ENCODE results near the gene CERKL. TPM values are rescaled to one million over a fixed set of nuclear protein-coding genes. Genes with fewer than 3 reads are reported as not detected.

The CERKL gene
- polyA plus RNA-seq, 3 donors = 12.9 to 18.3 (median 14.5) TPM

DNA sequence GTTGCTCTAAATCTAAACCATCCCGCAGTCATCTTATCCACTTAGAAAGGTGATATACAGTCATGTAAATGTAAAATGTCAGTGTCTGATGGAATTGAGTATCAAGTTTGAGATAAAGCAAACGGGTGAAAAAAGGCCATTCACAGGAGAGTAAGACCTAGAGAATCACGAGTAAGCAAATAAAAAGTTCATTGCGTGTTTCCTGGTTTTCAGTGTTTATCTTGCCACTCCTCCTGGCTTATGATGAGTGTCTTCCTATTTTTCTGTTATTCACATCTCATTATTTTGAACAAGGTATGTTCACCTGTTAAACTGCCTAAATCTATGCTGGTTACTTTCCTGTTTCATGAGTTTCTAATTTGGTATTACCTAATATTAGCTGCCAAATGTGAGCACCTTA, 130.9 kb downstream of the CERKL start:
- no peak for DNase-seq (ENCODE audit: low read depth in 3 of 3, low spot score in 2 of 3)

DNA sequence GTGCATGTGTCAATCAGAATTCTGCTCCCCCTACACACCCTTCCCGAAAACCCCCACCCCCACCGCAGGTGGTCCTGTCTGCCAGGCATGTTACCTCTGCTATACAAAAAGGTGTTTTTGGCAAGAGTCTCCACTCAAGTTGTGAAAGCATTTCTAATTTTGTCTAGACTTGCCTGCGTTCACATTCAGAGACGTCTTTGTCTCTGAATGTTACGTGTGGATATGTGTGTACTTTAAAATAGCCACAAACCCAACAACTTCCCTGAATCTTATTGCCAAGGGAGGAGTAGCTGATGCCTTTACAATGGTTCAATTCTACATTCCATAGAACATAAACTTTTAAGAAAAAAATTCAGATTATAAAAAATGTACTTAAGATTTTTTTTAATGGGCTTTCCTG, 133.1 kb downstream of the CERKL start:
- no peak for DNase-seq (ENCODE audit: low read depth in 3 of 3, low spot score in 2 of 3)

- no peak for DNase-seq (ENCODE audit: low read depth in 3 of 3, low spot score in 2 of 3)
Measured at GRCh38 chr2:181520253-181520652, 136.7 kb downstream of the CERKL start.

DNA sequence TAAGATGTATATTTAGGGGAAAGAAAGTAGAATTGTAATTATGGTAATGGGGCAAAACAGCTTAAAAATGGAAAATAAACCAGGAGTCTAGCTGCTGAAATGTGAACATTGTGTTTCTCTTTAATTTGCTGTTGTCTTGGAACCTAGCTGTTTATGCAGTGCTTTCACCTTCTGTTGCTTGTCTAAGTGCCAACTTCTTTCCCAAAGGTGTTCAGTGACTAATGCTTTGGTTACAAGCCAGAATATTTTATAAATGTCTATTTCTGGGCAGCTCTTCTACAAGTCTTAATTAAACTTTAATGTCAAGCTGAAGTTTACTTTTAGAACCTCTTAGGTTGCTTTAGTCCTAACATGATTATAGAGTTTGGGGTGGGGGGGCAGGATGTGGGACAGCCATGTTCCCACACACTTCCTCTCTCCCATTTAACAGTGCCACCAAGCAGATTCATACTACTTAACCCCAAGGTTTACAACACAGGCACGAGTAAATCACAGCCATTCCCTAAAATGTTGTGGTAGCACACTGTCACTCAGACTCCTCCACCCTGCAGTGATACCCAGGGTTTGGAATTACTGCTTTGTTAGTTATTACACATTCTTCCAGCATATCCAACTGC, 139.1 kb downstream of the CERKL start:
- DNase-seq (ENCODE audit: low read depth in 3 of 3, low spot score in 2 of 3) = no peak

DNA sequence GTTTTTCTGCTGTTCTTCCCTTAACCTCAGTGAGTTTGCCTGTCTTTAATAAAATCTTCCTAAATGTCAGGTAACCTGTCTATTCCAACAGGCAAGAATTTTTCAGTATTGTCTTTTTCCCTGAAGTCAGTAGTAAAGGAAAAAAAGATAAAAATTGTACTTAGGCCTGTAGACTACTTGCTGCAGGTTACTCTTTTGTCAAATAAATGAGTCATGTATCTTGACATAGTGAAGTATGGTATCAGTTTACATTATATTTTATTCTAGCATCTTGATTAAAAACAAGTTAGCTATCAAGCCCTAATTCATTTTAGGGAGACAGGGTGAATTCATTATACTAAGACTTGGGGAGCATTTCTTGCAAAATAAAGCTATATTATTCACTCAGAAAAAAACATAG, 139.9 kb downstream of the CERKL start:
- no peak for DNase-seq (ENCODE audit: low read depth in 3 of 3, low spot score in 2 of 3)

DNA sequence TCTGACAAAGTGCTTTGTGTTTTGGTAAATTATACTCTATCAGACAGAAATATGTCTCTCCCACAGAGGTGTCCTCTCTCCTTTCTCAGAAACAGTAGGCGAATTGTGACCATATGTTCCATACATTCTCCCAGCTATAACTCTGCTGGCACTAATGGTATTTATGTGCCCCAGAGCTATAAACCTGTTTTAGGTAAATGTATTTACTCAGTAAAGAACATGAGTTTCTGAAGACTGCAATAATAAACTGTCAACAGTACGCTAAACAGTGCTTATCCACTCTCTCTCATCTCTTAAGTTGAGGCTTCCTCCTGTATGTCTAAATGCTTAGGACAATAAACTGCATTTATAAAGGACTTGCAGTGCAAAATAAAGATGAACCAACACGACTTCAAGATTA, 141.2 kb downstream of the CERKL start:
- DNase-seq (ENCODE audit: low read depth in 3 of 3, low spot score in 2 of 3) = no peak

DNA sequence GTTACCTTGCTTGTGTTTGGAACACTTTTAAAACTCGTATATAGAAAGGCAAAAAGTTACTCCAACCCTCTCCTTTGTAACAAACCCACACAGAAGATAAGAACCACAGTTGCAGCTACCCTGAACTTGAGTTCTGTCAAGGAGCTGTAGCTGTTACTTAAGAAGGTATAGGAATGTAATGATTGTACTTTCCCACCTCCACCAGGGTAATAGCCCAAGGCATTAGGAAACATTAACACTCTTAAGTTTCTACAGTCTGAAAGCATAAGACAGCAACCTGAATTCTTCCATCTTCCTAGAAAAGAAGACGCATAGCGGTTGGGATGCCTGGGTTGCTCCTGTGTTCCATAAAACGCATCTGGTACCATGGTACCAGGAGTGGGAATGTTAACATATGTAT, 156.7 kb downstream of the CERKL start:
- no peak for DNase-seq (ENCODE audit: low read depth in 3 of 3, low spot score in 2 of 3)

DNA sequence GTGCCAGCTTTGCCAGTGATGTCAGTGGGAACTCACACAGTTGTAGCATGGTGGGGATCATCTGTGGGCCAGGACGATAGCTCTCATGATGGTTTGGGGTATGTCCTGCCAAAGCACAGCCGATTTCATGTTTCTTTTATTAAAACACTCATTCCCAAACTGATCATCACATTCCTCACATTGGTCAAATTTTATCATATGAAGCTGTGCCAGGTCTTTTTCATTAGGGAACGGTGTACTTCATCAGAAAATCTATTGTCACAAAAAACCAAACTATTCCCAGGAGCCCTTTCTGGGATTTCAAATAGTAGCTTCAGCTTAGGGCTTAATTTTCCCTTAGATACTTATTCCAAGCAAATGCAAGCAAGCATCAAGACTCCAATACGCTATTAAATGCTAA, 157.7 kb downstream of the CERKL start:
- DNase-seq (ENCODE audit: low read depth in 3 of 3, low spot score in 2 of 3) = no peak

Other genes starting within 250 kb of the CERKL start
- 10 to 100 TPM; 29.6 to 43.6 (median 34.2) TPM for gene ITGA4, start 199.7 kb downstream of the CERKL start, polyA plus RNA-seq (ENCODE audit: insufficient read length in 3 of 3)
- not detected for gene NEUROD1, start 23.4 kb upstream of the CERKL start, polyA plus RNA-seq (ENCODE audit: insufficient read length in 3 of 3)
- 100 to 1,000 TPM; 173 to 194 (median 185) TPM for gene ITPRID2, start 234.6 kb upstream of the CERKL start, polyA plus RNA-seq (ENCODE audit: insufficient read length in 3 of 3)

Data from right renal cortex interstitium (tissue), 3 donors.